Prostate gland (tissue), 2 donors: ENCODE data around the gene IPCEF1. TPM values are rescaled to one million over a fixed set of nuclear protein-coding genes. Genes with fewer than 3 reads are reported as not detected.

ENCODE experiments used
- DNase-seq: peaks from one replicate; pipeline ENCODE4 v3.0.0-alpha.2; 2019; ENCODE audit warnings: low spot score
- H3K27ac ChIP-seq, 2 donors: fragments of 200-600 bp; sonication (generic); 2 replicates each; pipeline ENCODE4 v1.5.1; 2017 to 2019
- H3K27me3 ChIP-seq: fragments of 200-600 bp; sonication (generic); replicated peaks from 2 replicates; pipeline ENCODE4 v1.5.1; 2019; ENCODE audit not compliant: insufficient read depth
- H3K36me3 ChIP-seq, 2 donors: fragments of 200-600 bp; sonication (generic); 1 replicate in 1 of 2; 2 replicates in 1 of 2; pipeline versions ENCODE4 v1.5.1 to v1.8.1; 2017 to 2019
- H3K4me1 ChIP-seq: fragments of 200-600 bp; sonication (generic); replicated peaks from 2 replicates; pipeline ENCODE4 v1.5.1; 2019
- H3K4me3 ChIP-seq, 2 donors: fragments of 200-600 bp; sonication (generic); 2 replicates each; pipeline ENCODE4 v1.5.1; 2017 to 2019
- H3K9me3 ChIP-seq: fragments of 200-600 bp; sonication (generic); 2 replicates; pipeline ENCODE4 v1.5.1; 2017
- POLR2A ChIP-seq: fragments of 450-650 bp; IDR thresholded peaks from one replicate; pipeline ENCODE4 v1.6.1; 2016; ENCODE audit warnings: antibody characterized with exemption, mild to moderate bottlenecking
- POLR2AphosphoS5 ChIP-seq: sonication (generic); formaldehyde crosslinking; IDR thresholded peaks from one replicate; pipeline ENCODE4 v1.6.1; 2017; ENCODE audit warnings: antibody characterized with exemption
- WGBS: methylation state at CpG from one replicate; pipeline ENCODE4 v1.1.5; 2018; 5-methylcytosine and 5-hydroxymethylcytosine counted together
- intact Hi-C: fragments of 100-400 bp; cut with DNase I; formaldehyde crosslinking; loops from one replicate; pipeline ENCODE4 v1.14.2; 2022
- total RNA-seq, 2 donors: library from RNA; depleted of rRNA; stranded (reverse); fragments of >200 nt; gene quantifications; one replicate each; pipeline ENCODE4 v1.1.0, GENCODE V29; 2016
- TF ChIP-seq, protein P1 (sequence below), 4 experiments: fragments of 200-600 bp in 2 of 4; fragments of 450-650 bp in 2 of 4; sonication (generic) in 2 of 4; IDR thresholded peaks; 1 replicate in 3 of 4; 2 replicates in 1 of 4; pipeline ENCODE4 v1.5.1; 2016 to 2019; ENCODE audit warnings: antibody characterized with exemption in 4 of 4, mild to moderate bottlenecking in 2 of 4, moderate library complexity in 2 of 4

The IPCEF1 gene
- total RNA-seq, 2 donors from 2014 or later: 1.0 to 6.1 TPM

DNA sequence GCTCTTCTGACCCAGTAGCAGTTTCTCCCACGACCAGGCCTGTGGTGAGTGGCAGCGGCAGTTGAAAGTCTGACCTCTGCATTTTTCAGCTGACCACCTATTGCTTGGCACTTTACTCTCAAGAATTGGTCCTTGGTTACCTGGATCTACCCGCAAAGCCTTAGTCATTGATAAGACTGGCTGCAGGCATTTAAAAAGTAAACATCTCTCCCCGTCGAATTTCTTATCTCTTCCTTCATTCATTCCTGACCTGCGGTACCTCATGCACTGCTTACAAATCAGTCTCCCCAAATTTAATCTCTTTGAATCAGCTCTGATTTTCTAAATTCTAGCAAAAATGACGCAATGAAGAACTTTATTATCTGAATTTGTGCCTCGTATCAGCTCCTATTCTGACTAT lies 26.1 kb upstream of the IPCEF1 start:
- Histone ChIP-seq H3K27me3 (no peaks in the 10 kb centered on the region), H3K9me3 (no peaks in the 10 kb centered on the region), H3K4me3 (no peak overlapping the region), H3K27ac (no peak overlapping the region), H3K4me1 (no peaks in the 10 kb centered on the region), H3K36me3 (no peaks in the 10 kb centered on the region)
- intact Hi-C loops: no loop called here
- no peak for DNase-seq
- 90% methylated on average over 8 of the region's 8 CpGs for WGBS
- TF ChIP-seq POLR2A (no peak), POLR2AphosphoS5 (no peak)
- TF ChIP-seq, protein P1, sequence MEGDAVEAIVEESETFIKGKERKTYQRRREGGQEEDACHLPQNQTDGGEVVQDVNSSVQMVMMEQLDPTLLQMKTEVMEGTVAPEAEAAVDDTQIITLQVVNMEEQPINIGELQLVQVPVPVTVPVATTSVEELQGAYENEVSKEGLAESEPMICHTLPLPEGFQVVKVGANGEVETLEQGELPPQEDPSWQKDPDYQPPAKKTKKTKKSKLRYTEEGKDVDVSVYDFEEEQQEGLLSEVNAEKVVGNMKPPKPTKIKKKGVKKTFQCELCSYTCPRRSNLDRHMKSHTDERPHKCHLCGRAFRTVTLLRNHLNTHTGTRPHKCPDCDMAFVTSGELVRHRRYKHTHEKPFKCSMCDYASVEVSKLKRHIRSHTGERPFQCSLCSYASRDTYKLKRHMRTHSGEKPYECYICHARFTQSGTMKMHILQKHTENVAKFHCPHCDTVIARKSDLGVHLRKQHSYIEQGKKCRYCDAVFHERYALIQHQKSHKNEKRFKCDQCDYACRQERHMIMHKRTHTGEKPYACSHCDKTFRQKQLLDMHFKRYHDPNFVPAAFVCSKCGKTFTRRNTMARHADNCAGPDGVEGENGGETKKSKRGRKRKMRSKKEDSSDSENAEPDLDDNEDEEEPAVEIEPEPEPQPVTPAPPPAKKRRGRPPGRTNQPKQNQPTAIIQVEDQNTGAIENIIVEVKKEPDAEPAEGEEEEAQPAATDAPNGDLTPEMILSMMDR (IDR thresholded peaks at IDR 0.05): no peak

DNA sequence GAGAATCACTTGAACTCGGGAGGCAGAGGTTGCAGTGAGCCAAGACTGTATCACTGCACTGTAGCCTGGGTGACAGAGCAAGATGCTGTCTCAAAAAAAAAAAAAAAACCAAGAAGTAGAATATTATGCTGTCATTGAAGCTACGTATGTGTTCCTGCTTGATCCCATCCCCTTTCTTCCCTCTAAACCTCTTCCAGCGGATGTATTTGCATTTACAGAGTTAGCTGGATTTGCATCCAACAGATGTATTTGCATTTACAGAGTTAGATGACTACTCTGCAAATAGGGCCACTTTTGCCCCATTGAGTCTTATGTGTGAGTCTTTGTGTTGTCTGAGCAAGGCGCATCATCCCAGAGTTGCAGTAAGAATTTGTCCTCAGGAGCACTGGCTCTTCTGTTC lies 24.9 kb upstream of the IPCEF1 start:
- Histone ChIP-seq H3K36me3 (no peaks in the 10 kb centered on the region), H3K4me1 (no peaks in the 10 kb centered on the region), H3K27me3 (no peaks in the 10 kb centered on the region), H3K4me3 (no peak overlapping the region), H3K27ac (no peak overlapping the region), H3K9me3 (no peaks in the 10 kb centered on the region)
- intact Hi-C loops: no loop called here
- WGBS: 94% methylated on average over 4 of the region's 4 CpGs
- DNase-seq: no peak
- no peak for TF ChIP-seq POLR2A
- no peak for TF ChIP-seq POLR2AphosphoS5

- H3K4me3 ChIP-seq: no peak overlapping the region
- no peaks in the 10 kb centered on the region for H3K9me3 ChIP-seq
- 46% methylated on average over 2 of the region's 2 CpGs for WGBS
- intact Hi-C loops: no loop called here
- H3K36me3 ChIP-seq: no peaks in the 10 kb centered on the region
- no peaks in the 10 kb centered on the region for H3K27me3 ChIP-seq
- H3K4me1 ChIP-seq: no peaks in the 10 kb centered on the region
- DNase-seq: no peak
- H3K27ac ChIP-seq: no peak overlapping the region
- no peak for TF ChIP-seq POLR2A
- TF ChIP-seq, protein P1 (IDR thresholded peaks at IDR 0.05): no peak
- no peak for TF ChIP-seq POLR2AphosphoS5
Observed at GRCh38 chr6:154380741-154381140, 24.1 kb upstream of the IPCEF1 start.

DNA sequence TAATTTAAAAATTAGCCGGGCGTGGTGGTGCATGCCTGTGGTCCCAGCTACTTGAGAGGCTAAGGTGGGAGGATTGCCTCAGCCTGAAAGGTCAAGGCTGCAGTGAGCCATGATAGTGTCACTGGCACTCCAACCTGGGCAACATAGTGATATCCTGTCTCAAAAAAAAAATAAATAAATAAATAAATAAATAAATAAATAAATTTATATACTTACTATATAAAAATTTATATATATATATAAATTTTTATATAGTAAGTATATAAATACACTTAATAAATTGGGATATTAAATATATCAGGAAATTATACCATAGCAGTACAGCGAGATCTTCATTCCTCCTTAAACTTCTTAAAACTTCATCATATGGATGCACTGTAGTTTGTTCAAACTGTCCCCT lies 23.0 kb upstream of the IPCEF1 start:
- WGBS: 98% methylated on average over 3 of the region's 3 CpGs
- Histone ChIP-seq H3K9me3 (no peaks in the 10 kb centered on the region), H3K27ac (no peak overlapping the region), H3K27me3 (no peaks in the 10 kb centered on the region), H3K4me3 (no peak overlapping the region), H3K36me3 (no peaks in the 10 kb centered on the region), H3K4me1 (no peaks in the 10 kb centered on the region)
- TF ChIP-seq POLR2A: no peak
- TF ChIP-seq, protein P1 (IDR thresholded peaks at IDR 0.05): no peak
- no peak for TF ChIP-seq POLR2AphosphoS5
- no peak for DNase-seq
- intact Hi-C loops: no loop called here

DNA sequence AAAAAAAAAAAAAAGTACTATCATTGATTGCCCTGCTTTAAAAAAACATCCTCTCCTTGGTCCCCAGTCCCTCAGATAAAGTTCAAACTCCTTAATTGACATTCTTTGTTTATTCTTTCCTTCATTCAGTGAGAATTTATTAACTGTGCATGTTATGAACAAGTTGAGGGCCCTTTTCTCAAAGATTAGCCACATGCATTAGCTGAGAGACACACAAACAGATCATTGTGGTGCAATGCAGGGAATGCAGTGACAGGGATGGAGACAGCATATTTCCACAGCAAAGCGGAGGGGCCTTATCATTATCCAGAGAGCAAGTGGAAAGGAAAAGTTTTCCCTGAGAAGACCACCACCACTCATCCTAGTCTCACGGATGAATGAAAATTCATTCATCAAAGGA lies 21.9 kb upstream of the IPCEF1 start:
- no peak for DNase-seq
- intact Hi-C loops: no loop called here
- 95% methylated on average over 2 of the region's 2 CpGs for WGBS
- Histone ChIP-seq H3K27ac (no peak overlapping the region), H3K9me3 (no peaks in the 10 kb centered on the region), H3K27me3 (no peaks in the 10 kb centered on the region), H3K4me1 (no peaks in the 10 kb centered on the region), H3K36me3 (no peaks in the 10 kb centered on the region), H3K4me3 (no peak overlapping the region)
- TF ChIP-seq POLR2A (no peak), POLR2AphosphoS5 (no peak)
- TF ChIP-seq, protein P1 (IDR thresholded peaks at IDR 0.05): no peak
